ENCODE results near the gene TSSK2.
"Not testable (repeated sequence)": the region's sequence is repeated elsewhere in the genome, so short reads cannot be mapped to it uniquely, and the experiment has no call there.

The TSSK2 gene

GRCh38 chr22:19130959-19131684, at the start of gene TSSK2:
TSS of gene TSSK2 (plus strand) at chr22:19131308. CDS start at chr22:19131400, 92 bp downstream.
- DNase-seq (ENCODE audit: low spot score): no peak

- DNase-seq (ENCODE audit: low spot score): no peak
Measured at GRCh38 chr22:19081351-19081750, 49.8 kb upstream of the TSSK2 start.

GRCh38 chr22:19082101-19082500, 49.0 kb upstream of the TSSK2 start:
- DNase-seq (ENCODE audit: low spot score): no peak

GRCh38 chr22:19082793-19083192, 48.3 kb upstream of the TSSK2 start:
- DNase-seq (ENCODE audit: low spot score): no peak

GRCh38 chr22:19084126-19084525, 47.0 kb upstream of the TSSK2 start:
- not testable (repeated sequence) for DNase-seq (ENCODE audit: low spot score)

- DNase-seq (ENCODE audit: low spot score): not testable (repeated sequence)
Measured at GRCh38 chr22:19084586-19084985, 46.5 kb upstream of the TSSK2 start.

- DNase-seq (ENCODE audit: low spot score): no peak
Measured at GRCh38 chr22:19085233-19085718, 45.8 kb upstream of the TSSK2 start.

GRCh38 chr22:19086417-19086816, 44.7 kb upstream of the TSSK2 start:
- DNase-seq (ENCODE audit: low spot score): no peak

GRCh38 chr22:19086896-19087295, 44.2 kb upstream of the TSSK2 start:
- no peak for DNase-seq (ENCODE audit: low spot score)

- DNase-seq (ENCODE audit: low spot score): no peak
Measured at GRCh38 chr22:19088866-19089595, 42.1 kb upstream of the TSSK2 start.

- DNase-seq (ENCODE audit: low spot score): no peak
Measured at GRCh38 chr22:19090183-19090582, 40.9 kb upstream of the TSSK2 start.

- no peak for DNase-seq (ENCODE audit: low spot score)
Measured at GRCh38 chr22:19090586-19091127, 40.5 kb upstream of the TSSK2 start.

GRCh38 chr22:19092725-19093124, 38.4 kb upstream of the TSSK2 start:
- no peak for DNase-seq (ENCODE audit: low spot score)

GRCh38 chr22:19094393-19094997, 36.6 kb upstream of the TSSK2 start:
- DNase-seq (ENCODE audit: low spot score): no peak

GRCh38 chr22:19096555-19096954, 34.6 kb upstream of the TSSK2 start:
- DNase-seq (ENCODE audit: low spot score): no peak

- no peak for DNase-seq (ENCODE audit: low spot score)
Measured at GRCh38 chr22:19097518-19097917, 33.6 kb upstream of the TSSK2 start.

GRCh38 chr22:19098157-19098556, 33.0 kb upstream of the TSSK2 start:
- no peak for DNase-seq (ENCODE audit: low spot score)

GRCh38 chr22:19103880-19104821, 27.0 kb upstream of the TSSK2 start:
- DNase-seq (ENCODE audit: low spot score): no peak

- DNase-seq (ENCODE audit: low spot score): no peak
Measured at GRCh38 chr22:19105456-19105855, 25.7 kb upstream of the TSSK2 start.

- DNase-seq (ENCODE audit: low spot score): no peak
Measured at GRCh38 chr22:19105867-19106802, 25.0 kb upstream of the TSSK2 start.
